ENCODE data around the gene FNDC8.
A peak's percentile ranks its signal among the peaks of the same experiment; 100 is the strongest.
"Not testable (repeated sequence)": the region's sequence is repeated elsewhere in the genome, so short reads cannot be mapped to it uniquely, and the experiment has no call there.

The FNDC8 gene

DNA sequence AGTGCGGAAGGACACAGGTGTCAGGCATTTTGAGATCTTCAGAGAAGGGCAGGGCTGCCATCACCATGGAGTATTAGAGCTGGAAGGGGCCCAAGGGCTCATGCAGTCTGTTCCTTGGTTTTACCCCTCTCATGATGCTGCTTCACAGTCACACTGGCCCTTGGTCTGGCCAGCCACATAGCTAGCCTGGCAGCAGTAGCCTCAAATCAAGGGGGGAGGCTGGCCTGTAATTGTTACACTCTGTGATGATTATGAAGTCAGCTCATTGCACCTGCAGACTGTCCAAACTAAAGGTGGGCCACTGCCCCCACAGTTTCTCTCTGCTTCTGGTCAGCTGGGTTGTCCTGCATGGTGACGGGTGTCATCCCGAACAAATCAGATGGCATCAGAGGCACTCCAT lies at the start of gene FNDC8:
FNDC8 (plus strand) TSS at position 301 of the 400 bp plus-strand sequence; CDS start at position 380, 79 bp downstream.
- DNase-seq = no peak

DNA sequence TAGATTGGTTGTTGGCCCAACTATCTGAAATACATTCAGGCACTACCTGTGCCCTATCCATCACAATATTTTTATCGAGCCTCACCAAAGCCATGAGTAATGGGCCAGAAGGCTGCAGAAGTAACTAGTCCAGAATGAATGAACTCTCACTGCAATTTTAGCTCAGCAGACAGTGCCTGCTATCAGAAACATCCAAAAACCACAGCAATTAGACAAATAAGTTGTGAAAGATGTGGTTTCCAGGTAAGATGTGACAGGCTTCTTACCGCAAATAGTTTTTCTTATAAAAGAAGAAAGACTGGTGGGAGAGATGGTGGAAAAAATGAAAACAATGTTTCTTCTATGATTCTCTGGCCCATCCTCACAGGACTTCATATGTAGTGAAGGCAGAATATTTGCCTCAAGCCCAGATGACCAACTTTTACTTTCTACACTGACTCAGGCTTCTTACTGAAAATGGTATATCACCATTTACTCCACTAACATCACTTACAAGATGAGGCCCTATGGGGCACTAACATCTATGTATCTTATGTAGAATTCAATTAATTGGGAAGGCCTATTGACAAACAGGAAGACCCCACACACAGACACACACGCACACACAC lies 48.1 kb upstream of the FNDC8 start:
- no peak for DNase-seq

DNA sequence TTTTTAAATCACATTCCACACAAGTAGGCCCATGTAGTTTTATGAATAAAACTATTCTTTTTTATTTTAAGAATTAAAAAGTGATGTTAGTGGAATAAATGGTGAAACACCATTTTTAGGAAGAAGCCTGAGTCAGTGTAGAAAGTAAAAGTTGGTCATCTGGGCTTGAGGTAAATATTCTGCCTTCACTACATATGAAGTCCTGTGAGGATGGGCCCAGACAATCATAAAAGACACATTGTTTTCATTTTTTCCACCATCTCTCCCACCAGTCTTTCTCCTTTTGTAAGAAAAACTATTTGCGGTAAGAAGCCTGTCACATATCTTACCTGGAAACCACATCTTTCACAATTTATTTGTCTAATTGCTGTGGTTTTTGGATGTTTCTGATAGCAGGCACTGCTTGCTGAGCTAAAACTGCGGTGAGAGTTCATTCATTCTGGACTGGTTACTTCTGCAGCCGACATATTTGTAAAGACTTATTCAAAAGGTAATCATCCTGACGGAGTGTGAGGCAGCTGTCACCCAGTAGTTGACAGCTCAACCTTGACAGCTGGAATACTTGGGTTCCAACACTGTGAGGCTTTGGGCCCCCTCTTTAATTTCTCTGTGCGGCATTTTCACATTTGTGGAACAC lies 47.3 kb upstream of the FNDC8 start:
- no peak for DNase-seq

DNA sequence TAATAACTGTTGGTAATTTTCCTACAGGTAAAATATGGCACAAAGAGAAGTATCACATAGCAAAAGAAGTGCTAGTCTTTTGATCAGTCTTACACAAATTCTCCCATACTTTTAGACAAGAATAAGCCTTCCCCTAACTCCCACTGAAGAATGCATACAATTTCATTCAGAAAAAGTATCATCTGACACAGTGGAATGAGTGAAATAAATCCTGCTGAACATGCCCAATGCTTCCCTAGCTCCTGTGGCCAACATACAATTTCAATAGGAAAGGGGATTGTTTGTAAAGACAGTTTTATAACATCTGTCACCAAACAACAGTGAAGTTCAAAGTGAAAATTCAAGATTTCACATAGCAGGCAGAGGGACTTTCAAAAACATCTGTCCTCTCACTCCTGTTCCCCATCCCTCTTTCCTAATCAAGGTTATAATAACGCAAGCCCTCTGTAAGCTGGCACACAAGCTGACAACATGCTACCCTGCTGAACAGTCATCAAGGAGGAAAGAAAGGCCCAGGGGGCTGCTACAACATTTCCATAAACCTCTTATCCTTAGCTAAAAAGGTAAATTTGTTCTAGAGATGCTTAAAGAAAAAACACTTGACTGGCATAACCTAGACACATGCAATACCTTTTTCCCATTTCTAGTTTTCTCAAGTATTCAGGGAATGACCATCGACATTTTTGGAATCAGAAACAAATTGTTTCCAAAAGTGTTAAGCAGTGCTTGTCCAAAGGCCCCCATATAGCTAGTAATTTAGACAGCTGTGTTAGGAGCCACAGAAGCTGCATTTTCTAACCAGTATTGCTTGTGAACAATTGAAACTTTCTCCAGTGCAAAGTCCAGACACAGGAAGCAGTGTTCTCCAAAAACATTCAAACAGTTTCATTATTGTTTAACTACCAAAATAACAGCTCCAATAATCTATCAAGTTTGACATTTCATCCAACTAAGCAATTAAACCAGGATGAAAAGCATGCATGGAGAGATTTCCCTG lies 46.4 kb upstream of the FNDC8 start:
- peak in 8 of 56 donors; percentile 14 to 55 (median 30) for DNase-seq

DNA sequence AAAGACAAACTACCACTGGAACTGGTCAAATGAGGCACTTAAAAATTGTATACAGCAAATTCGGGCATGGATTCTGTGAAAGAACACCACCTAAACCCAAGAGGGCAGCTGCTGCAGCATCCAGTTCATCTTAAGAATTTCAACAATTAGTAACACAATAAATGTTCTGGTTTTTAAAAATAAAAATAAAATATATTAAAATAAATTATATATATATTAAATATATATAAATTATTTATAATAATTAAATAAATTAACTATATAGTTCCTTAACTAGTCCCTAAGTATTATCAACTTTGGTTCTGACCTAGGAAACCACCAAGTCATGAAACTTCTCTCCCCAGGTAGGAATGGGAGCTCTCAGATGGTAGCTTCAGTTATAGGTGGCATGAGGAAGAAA lies 44.5 kb upstream of the FNDC8 start:
- no peak for DNase-seq

DNA sequence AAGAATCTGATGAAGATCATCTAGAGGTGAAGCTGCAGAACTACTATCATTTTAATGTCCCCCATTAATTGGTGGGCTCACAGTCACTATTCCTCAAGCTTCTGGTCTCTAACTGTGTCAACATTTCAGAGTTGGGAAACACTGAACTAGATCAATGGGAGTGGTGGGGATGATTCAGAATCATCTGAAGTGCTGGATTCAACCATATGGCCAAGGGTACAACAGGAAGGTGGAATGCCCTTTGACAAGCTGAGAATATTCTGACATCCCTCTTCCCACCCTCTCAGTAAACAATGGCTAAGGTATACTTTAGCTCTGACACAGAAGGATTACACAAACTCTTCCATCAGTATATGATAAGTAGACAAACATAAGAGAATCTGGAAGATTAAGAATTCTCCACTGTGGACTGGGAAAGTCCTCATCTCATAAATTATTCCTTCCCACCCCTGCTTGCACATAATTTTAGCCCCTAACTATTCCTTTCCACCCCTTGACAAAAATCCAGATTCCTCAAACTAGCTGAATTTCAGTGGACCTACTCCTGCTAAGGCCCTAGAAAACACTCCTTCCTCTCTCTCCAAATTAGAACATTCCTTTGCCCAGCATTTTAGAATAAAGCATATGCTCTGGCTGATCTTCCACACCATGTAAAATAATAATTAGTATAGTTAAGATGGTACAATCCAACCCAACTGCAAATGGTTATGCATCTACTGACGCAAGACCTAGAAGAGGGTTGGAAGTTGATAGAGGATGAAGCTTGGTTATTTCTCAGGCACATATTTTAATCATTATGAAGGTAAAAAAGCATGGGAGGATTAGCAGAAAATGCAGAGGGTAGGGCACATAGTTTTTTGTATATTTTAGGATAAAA lies 41.6 kb upstream of the FNDC8 start:
- DNase-seq = no peak

DNA sequence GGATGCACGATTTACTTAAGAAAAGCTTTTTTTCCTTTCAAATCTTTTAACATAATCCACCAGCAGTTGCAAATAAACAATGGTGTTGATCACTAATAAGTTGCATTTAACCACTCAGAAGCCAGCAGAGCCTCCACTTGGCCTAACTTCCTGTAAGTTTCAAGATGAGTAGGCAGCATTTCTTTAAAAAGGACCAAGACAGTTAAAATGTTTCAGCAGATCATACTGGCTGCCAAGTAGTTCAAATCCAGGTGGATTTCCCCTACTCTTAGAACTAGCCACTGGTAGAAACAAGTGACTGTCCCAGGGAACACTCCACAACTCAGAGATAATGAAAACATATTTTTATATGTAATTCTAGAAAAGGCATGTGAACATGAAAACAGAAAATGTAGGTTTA lies 40.9 kb upstream of the FNDC8 start:
- no peak for DNase-seq

DNA sequence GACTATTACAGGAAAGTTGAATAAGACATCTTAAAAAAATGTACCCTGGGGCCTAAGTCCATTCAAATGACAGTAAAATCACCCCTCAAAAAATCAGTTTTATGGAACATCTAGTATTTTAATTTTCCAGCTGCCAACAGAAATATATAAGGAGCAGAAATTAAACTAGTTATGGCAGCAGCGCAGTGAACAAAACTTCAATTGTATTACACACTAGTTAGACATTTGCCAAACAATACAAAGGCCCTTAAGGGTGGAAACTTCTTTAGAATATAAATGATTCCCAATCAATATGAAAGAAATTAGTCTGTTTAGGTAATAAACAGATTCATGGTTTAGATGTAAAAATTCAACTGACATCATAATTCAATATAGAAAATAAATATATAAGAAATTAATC lies 39.8 kb upstream of the FNDC8 start:
- DNase-seq = no peak

DNA sequence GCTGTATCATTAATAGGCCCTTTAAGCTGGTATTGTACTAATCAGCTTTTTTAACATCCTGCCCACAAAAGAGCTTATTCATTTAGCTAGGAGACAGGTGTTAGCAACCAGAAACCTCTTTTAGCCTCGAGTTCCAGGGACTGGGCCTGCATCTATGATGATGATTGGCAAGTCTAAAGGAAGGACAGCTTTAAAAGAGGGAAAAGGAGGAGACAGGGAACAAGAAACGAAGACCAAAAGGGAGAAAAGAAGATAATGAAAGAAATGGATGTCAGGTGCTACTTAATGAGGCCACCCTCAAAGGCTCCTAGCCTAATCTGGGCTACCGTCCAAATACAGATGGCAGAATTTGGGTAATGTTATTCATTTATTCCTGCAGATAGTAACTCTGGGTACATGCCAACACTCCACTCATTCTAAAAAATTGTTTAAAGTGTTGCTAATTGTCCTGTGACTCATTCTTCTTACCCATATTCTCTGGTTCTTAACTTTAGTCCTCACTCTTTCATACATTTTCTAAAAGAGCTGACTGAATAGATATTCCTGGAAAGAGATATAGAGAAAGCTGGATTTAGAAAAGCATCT lies 39.2 kb upstream of the FNDC8 start:
- DNase-seq = peak in 2 of 56 donors; percentile 9 to 24

DNA sequence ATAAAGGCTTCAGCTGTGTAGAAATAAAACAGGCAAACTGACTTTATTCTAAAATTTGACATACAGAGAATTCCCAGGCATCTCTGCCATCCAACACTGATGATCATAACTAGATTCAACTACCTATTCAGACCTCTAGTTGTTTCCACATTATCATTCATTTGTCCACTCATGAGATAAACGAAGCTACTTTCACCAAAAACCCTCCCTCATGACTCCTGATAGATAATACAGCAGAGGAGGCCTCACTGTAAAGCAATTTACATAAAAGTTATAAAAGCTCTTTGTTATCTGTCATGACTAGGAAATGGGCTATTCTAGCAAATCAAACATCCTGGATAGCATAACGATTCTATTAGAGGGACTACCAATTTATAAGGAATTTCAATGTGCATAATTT lies 38.3 kb upstream of the FNDC8 start:
- no peak for DNase-seq

DNA sequence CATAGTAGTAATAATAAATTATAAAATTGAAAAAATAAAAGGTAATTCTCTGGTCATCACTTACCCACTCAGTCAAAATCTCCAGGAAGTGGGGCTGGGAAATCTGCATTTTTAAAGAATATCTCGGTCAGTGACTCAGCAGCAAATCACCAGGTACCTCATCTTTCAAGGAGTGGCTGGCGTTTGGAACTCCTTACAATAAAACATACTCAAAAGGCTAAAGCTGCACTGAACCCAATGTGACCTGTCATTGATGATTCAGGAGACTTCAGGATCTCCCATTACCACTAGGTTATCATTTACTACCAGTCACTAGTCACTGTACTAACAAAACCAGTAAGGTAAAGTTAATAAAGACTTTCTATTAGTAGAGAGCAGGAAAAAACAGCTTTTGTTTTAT lies 36.4 kb upstream of the FNDC8 start:
- no peak for DNase-seq

DNA sequence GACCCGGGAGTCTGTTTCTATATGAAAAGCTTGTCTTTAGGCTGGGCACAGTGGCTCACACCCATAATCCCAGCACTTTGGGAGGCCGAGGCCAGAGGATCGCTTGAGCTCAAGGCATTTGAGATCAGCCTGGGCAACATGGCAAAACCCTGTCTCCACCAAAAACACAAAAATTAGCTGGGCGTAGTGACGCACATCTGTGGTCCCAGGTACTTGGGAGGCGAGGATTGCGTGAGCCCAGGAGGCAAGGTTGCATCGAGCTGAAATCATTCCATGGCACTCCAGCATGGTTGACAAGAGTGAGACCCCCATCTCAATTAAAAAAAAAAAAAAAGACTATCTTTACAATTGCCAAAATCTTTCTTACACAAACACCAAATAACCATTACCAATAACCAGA lies 35.3 kb upstream of the FNDC8 start:
- DNase-seq = no peak

DNA sequence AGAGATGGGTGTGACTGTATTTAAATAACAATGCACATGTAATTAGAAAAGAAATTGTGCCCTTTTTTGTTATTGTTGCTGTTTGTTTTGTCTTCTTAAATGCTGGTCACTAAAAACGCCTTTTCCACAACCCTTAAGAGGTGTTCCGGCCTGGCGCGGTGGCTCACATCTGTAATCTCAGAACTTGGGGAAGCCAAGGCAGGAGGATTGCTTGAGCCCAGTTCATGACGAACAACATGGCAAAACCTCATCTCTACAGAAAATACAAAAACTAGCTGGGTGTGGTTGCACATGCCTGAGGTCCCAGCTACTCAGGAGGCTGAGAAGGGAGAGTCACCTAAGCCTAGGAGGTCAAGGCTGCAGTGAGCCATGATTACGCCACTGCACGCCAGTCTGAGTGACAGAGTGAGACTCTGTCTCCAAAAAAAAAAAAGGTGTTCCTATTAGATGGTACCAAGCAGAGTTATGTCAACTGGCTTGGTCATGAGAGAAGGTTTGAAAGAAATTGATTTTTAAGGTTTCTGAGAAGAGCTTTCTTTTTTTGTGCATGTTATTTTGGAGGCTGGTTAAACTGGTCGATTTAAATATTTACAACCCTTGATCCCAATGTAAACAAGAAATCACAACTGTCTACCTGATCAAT lies 34.4 kb upstream of the FNDC8 start:
- DNase-seq = peak in 2 of 56 donors; percentile 4 to 11

DNA sequence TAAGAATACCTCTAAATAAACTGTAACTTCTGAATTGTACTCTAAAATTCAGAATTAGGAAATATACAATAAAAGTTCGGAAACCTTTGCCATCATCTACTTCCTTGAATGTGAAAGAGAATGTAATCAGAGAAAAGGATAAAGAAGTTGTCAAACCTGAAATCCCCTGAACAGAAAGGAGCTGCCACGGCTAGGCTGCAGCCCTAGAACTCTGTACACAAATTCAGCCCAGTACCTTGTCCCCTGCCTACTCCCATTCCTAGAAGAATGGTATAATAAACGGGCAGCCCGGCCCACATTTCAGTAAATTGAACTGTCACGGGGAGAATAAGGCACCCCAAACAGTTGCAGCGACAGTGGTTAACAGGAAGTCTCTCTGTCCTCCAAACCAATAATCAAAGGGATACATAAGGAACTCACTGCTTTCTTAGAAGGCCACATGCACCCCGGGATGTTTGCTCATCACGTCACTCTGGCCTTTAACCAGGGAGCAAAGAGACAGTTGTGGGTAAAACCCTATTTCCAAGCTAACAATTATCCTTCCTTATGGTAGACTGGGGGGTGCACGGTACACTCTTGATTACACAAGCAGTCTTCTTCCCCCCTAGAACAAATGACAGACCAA lies 33.6 kb upstream of the FNDC8 start:
- peak in 21 of 56 donors; percentile 12 to 73 (median 55) for DNase-seq

DNA sequence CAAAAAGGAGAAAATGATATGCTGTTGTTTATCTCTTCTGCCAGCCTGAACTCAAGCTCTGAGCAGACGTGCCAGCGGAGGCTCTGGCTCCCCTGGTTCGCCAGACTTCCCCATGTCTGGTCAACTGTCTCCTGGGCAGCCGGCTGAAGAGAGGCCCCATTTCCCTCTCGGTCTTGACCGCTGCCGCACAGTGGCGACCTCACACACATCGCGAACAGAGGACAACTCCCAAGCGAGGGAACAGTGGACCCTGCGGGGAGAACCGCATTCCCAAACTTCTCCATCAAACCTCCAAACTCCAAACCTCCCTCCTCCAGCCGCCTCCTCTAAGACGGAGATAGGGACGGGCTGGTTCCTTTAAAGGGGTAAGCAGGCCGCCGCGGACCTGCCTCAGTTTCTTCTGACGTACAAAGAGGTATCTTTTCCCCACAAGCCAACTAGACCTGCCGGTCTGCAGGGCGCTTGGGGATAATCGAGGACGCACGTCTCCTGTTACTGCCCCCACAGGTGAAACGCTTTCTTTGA lies 33.0 kb upstream of the FNDC8 start:
- peak in 54 of 56 donors; percentile 13 to 78 (median 50) for DNase-seq

DNA sequence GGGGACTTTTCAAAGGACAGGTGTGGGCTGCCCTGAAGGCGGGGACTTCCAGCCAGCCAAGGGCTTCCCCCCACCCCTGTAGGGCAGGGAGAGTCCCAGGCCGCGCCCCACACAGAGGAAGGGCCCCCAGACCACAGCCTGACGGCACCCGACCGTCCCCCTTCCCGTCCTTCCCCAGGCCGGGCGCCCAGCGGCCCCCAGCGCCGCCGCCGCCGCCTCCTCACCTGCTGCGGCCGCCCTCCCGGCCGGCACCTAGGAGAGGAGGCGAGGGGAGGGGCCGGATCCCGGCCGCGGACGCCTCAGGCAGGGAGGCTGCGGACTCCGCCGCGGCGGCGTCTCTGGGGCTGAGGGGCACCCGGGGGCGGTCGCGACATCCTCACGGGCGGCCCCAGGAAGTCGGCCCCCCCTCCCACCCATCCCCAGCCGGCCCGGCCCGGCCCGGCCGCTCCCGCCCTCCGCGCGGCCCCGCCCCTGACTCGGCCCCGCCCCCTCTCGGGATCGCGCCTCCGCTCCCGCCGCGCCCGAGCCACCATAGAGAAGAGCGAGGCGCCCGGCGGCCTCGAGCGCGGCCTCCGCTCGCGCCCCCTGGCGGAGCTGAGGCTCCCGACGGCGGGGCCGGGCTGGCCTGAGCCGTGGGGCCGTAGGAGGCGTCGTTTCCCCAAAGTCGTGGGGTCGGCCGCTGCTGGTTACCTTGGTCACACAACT lies 32.4 kb upstream of the FNDC8 start:
- peak; percentile 29 to 93 (median 74) for DNase-seq

DNA sequence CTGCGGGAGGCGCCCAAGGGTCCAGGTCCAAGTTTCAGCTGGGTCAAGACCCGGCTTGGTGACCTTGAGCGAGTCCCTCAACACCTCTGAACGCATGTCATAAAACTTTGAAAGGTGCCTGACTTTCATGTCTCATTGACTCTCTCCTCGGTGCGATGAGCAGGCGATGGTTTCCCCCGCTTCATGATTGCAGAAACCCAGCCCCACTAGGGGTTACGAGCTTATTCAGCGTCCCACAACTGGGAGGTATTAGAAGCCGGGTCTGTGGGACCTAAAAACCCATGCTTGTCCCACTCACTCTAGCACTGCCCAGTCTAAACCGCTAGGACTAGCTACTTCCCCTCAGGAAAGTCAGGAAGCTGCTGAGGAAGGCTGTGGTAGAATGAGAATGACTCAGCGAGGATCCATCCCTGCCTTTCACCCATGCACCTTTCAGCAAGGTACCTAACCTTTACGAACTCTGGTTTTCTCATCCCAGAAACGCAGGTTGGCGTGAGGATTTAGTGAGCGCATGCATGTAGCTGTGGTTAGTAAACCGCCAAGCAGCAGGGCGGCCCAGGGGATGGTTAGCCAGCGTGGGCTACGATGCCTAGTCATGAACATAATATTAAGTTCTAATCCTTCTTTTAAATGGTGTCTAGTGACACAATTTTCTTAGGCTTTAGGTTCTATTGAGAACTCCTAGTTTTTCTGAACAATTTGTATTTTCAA lies 31.7 kb upstream of the FNDC8 start:
- peak in 3 of 56 donors; percentile 15 to 36 (median 19) for DNase-seq

DNA sequence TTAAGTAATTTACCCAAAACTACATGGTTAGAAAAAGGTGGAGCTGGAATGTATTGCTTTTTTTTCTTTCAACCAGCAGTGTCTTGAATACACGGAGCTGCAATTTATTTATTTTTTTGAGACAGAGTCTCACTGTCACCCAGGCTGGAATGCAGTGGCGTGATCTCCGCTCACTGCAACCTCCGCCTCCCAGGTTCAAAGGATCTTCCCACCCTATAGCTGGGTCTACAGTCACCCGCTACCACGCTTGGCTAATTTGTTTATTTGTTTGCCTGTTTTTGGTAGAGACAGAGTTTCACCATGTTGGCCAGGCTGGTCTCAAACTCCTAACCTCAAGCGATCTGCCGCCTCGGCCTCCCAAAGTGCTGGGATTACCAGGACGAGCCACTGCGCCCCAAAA lies 30.7 kb upstream of the FNDC8 start:
- not testable (repeated sequence) for DNase-seq

All from amygdala (tissue), 56 donors.